HEK293 (cell line): ENCODE results near the gene MAT2A.

ENCODE experiments used
- HOXD13 ChIP-seq: sonication (generic); formaldehyde crosslinking; IDR thresholded peaks from 2 replicates; pipeline ENCODE4 v1.8.0; 2022; ENCODE audit warnings: missing genetic modification reagents, borderline replicate concordance
- SCRT2 ChIP-seq: fragments of 450-650 bp; formaldehyde crosslinking; IDR thresholded peaks from 2 replicates; pipeline ENCODE4 v1.5.1; 2016; ENCODE audit warnings: missing biosample characterization, missing genetic modification characterization
- SP7 ChIP-seq: fragments of 450-650 bp; formaldehyde crosslinking; IDR thresholded peaks from 2 replicates; pipeline ENCODE4 v1.5.1; 2016; ENCODE audit warnings: missing biosample characterization, missing genetic modification characterization
- TCF7L2 ChIP-seq: IDR thresholded peaks from 2 replicates; pipeline ENCODE4 v1.6.1; 2011; ENCODE audit warnings: low read depth, mild to moderate bottlenecking, inconsistent platforms, low read length, moderate library complexity, borderline replicate concordance
- YY1 ChIP-seq: fragments of 450-650 bp; formaldehyde crosslinking; IDR thresholded peaks from 2 replicates; pipeline ENCODE4 v1.5.1; 2018; ENCODE audit warnings: missing biosample characterization, missing genetic modification characterization
- ZBTB48 ChIP-seq: fragments of 450-650 bp; formaldehyde crosslinking; IDR thresholded peaks from 2 replicates; pipeline ENCODE4 v1.5.1; 2016; ENCODE audit warnings: missing biosample characterization, missing genetic modification characterization
- ZBTB7A ChIP-seq: fragments of 450-650 bp; formaldehyde crosslinking; IDR thresholded peaks from 2 replicates; pipeline ENCODE4 v1.5.1; 2016; ENCODE audit warnings: low read depth, missing biosample characterization, missing genetic modification characterization
- ZFP69B ChIP-seq: fragments of 450-650 bp; formaldehyde crosslinking; IDR thresholded peaks from 2 replicates; pipeline ENCODE4 v1.5.1; 2016; ENCODE audit warnings: missing biosample characterization, missing genetic modification characterization
- ZIC2 ChIP-seq: fragments of 450-650 bp; formaldehyde crosslinking; IDR thresholded peaks from 2 replicates; pipeline ENCODE4 v1.5.1; 2016; ENCODE audit warnings: missing biosample characterization, missing genetic modification characterization
- ZNF140 ChIP-seq: fragments of 450-650 bp; formaldehyde crosslinking; IDR thresholded peaks from 2 replicates; pipeline ENCODE4 v1.5.1; 2016; ENCODE audit warnings: missing biosample characterization, missing genetic modification characterization
- ZNF155 ChIP-seq: fragments of 450-650 bp; formaldehyde crosslinking; IDR thresholded peaks from 2 replicates; pipeline ENCODE4 v1.5.1; 2016; ENCODE audit warnings: missing biosample characterization, missing genetic modification characterization
- ZNF16 ChIP-seq: fragments of 450-650 bp; formaldehyde crosslinking; IDR thresholded peaks from 2 replicates; pipeline ENCODE4 v1.5.1; 2016; ENCODE audit warnings: low read depth, missing biosample characterization, missing genetic modification characterization
- ZNF248 ChIP-seq: fragments of 450-650 bp; formaldehyde crosslinking; IDR thresholded peaks from 2 replicates; pipeline ENCODE4 v1.5.1; 2017; ENCODE audit warnings: missing biosample characterization, missing genetic modification characterization
- ZNF266 ChIP-seq: fragments of 450-650 bp; formaldehyde crosslinking; IDR thresholded peaks from 2 replicates; pipeline ENCODE4 v1.5.1; 2016; ENCODE audit warnings: missing biosample characterization, missing genetic modification characterization, low read depth
- ZNF366 ChIP-seq: fragments of 450-650 bp; formaldehyde crosslinking; conservative IDR thresholded peaks from 2 replicates; pipeline ENCODE4 v1.5.1; 2016; ENCODE audit warnings: missing biosample characterization, missing genetic modification characterization
- ZNF433 ChIP-seq: fragments of 450-650 bp; formaldehyde crosslinking; IDR thresholded peaks from 2 replicates; pipeline ENCODE4 v1.5.1; 2016; ENCODE audit warnings: missing biosample characterization, missing genetic modification characterization, low read depth
- ZNF529 ChIP-seq: fragments of 450-650 bp; formaldehyde crosslinking; IDR thresholded peaks from 2 replicates; pipeline ENCODE4 v1.5.1; 2017; ENCODE audit warnings: missing genetic modification characterization, missing biosample characterization; ENCODE audit not compliant: insufficient replicate concordance
- ZNF530 ChIP-seq: fragments of 450-650 bp; formaldehyde crosslinking; IDR thresholded peaks from 2 replicates; pipeline ENCODE4 v1.5.1; 2016; ENCODE audit warnings: low read depth, missing biosample characterization, missing genetic modification characterization
- ZNF549 ChIP-seq: fragments of 450-650 bp; IDR thresholded peaks from 2 replicates; pipeline ENCODE4 v1.5.1; 2018; ENCODE audit warnings: missing biosample characterization, missing genetic modification characterization, mild to moderate bottlenecking, inconsistent platforms, moderate library complexity
- ZNF555 ChIP-seq: fragments of 450-650 bp; formaldehyde crosslinking; conservative IDR thresholded peaks from 2 replicates; pipeline ENCODE4 v1.5.1; 2017; ENCODE audit warnings: missing biosample characterization, mild to moderate bottlenecking, missing genetic modification characterization, inconsistent platforms
- ZNF560 ChIP-seq: fragments of 450-650 bp; formaldehyde crosslinking; IDR thresholded peaks from 2 replicates; pipeline ENCODE4 v1.5.1; 2017; ENCODE audit warnings: missing biosample characterization, missing genetic modification characterization, borderline replicate concordance
- ZNF571 ChIP-seq: fragments of 450-650 bp; formaldehyde crosslinking; IDR thresholded peaks from 2 replicates; pipeline ENCODE4 v1.5.0; 2017; ENCODE audit warnings: missing biosample characterization, missing genetic modification characterization
- ZNF626 ChIP-seq: fragments of 450-650 bp; sonication (Bioruptor Pico); formaldehyde crosslinking; IDR thresholded peaks from 2 replicates; pipeline ENCODE4 v1.5.1; 2018; ENCODE audit warnings: missing biosample characterization, missing genetic modification characterization, inconsistent platforms
- ZNF664 ChIP-seq: fragments of 450-650 bp; formaldehyde crosslinking; IDR thresholded peaks from 2 replicates; pipeline ENCODE4 v1.5.1; 2016; ENCODE audit warnings: missing biosample characterization, missing genetic modification characterization
- ZNF677 ChIP-seq: fragments of 450-650 bp; IDR thresholded peaks from 2 replicates; pipeline ENCODE4 v1.5.0; 2018; ENCODE audit warnings: missing biosample characterization, mild to moderate bottlenecking, missing genetic modification characterization, moderate library complexity
- ZNF768 ChIP-seq: fragments of 450-650 bp; formaldehyde crosslinking; IDR thresholded peaks from 2 replicates; pipeline ENCODE4 v1.5.1; 2018; ENCODE audit warnings: missing biosample characterization, mild to moderate bottlenecking, missing genetic modification characterization
- ZNF792 ChIP-seq: fragments of 450-650 bp; formaldehyde crosslinking; IDR thresholded peaks from 2 replicates; pipeline ENCODE4 v1.5.1; 2016; ENCODE audit warnings: missing biosample characterization, missing genetic modification characterization
- ZNF830 ChIP-seq: fragments of 450-650 bp; IDR thresholded peaks from 2 replicates; pipeline ENCODE4 v1.5.0; 2018; ENCODE audit warnings: missing biosample characterization, missing genetic modification characterization, low read depth, mild to moderate bottlenecking, moderate library complexity
- ZNF843 ChIP-seq: fragments of 450-650 bp; formaldehyde crosslinking; IDR thresholded peaks from 2 replicates; pipeline ENCODE4 v1.5.1; 2016; ENCODE audit warnings: missing biosample characterization, missing genetic modification characterization
- ZSCAN30 ChIP-seq: fragments of 450-650 bp; IDR thresholded peaks from 2 replicates; pipeline ENCODE4 v1.5.1; 2018; ENCODE audit warnings: missing biosample characterization, mild to moderate bottlenecking, missing genetic modification characterization, moderate library complexity
- TF ChIP-seq, protein P1 (sequence below): IDR thresholded peaks from 2 replicates; pipeline ENCODE4 v1.6.1; 2011; ENCODE audit warnings: mild to moderate bottlenecking, low read depth, low read length, borderline replicate concordance
- TF ChIP-seq, protein P2 (sequence below): fragments of 450-650 bp; IDR thresholded peaks from 2 replicates; pipeline ENCODE4 v1.5.1; 2018; ENCODE audit warnings: missing biosample characterization, mild to moderate bottlenecking, missing genetic modification characterization
- TF ChIP-seq, protein P3 (sequence below): fragments of 450-650 bp; formaldehyde crosslinking; IDR thresholded peaks from 2 replicates; pipeline ENCODE4 v1.5.1; 2016; ENCODE audit warnings: missing biosample characterization, missing genetic modification characterization
- TF ChIP-seq, protein P4 (sequence below): fragments of 450-650 bp; formaldehyde crosslinking; IDR thresholded peaks from 2 replicates; pipeline ENCODE4 v1.5.1; 2016; ENCODE audit warnings: missing biosample characterization, missing genetic modification characterization

MAT2A gene

DNA sequence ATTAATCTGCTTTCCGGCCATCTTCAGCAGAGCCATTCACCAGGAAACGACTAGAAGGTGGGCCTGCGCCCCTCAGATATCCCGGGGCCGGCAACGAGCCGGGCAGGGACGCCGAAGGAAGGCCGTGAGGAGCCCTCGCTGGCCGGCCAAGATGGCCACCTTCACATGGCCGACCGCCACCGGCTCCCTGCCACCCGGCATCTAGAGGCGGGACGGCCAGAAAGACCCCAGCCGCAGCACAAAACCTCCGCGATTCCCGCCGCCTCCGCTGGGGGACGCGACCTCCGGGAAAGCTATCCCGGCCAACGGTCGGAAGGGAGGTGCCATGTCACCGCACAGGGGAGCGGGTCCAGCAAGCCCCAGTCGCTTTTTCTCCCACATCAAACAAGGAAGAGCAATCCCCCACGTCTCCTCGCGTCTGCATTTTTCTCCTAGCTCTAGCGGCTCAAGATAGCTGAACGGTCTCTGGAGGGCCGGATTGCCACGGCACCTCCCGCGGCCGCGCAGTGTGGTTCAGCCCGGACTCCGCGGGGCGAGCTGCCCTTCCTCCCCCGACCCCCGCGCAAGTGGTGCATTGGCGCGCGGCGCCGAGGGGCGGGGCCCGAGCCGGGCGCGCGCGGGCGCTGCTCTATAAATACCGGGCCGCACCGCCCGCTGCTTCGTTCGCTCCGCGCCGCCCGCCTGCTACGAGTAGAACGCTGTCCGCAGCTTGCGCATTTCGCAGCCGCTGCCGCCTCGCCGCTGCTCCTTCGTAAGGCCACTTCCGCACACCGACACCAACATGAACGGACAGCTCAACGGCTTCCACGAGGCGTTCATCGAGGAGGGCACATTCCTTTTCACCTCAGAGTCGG, at the start of gene MAT2A (continued):
- TF ChIP-seq HOXD13 (CRISPR knock-in tag) (0 out of 2 replicates have a peak, but pooled peaks have one; percentile 32), ZNF155 (tag by site-specific recombination) (no peak), ZNF248 (tag by site-specific recombination) (no peak), ZNF16 (tag by site-specific recombination) (no peak), ZNF549 (tag by site-specific recombination) (no peak), ZNF530 (tag by site-specific recombination) (no peak), ZNF830 (tag by site-specific recombination) (no peak), SP7 (tag by site-specific recombination) (peak; percentile 87), ZNF366 (tag by site-specific recombination) (0 out of 2 replicates have a peak, but pooled peaks have one; percentile 19), ZSCAN30 (tag by site-specific recombination) (no peak; the same call in 1 of the 2 replicates), ZNF555 (tag by site-specific recombination) (no peak), ZNF571 (tag by site-specific recombination) (no peak), TCF7L2 (no peak), ZNF529 (tag by site-specific recombination) (no peak), ZNF768 (tag by site-specific recombination) (no peak), ZNF626 (tag by site-specific recombination) (no peak), ZNF677 (tag by site-specific recombination) (no peak), ZIC2 (tag by site-specific recombination) (no peak; the same call in none of the 2 replicates), YY1 (peak; percentile 88), ZNF140 (no peak), ZFP69B (peak; percentile 45), SCRT2 (no peak), ZBTB7A (tag by site-specific recombination) (no peak), ZNF843 (0 out of 2 replicates have a peak, but pooled peaks have one; percentile 28), ZNF560 (tag by site-specific recombination) (no peak), ZNF664 (tag by site-specific recombination) (no peak), ZNF792 (tag by site-specific recombination) (no peak), ZBTB48 (peak; percentile 59), ZNF266 (tag by site-specific recombination) (no peak), ZNF433 (no peak)
- TF ChIP-seq, protein P1, sequence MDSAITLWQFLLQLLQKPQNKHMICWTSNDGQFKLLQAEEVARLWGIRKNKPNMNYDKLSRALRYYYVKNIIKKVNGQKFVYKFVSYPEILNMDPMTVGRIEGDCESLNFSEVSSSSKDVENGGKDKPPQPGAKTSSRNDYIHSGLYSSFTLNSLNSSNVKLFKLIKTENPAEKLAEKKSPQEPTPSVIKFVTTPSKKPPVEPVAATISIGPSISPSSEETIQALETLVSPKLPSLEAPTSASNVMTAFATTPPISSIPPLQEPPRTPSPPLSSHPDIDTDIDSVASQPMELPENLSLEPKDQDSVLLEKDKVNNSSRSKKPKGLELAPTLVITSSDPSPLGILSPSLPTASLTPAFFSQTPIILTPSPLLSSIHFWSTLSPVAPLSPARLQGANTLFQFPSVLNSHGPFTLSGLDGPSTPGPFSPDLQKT = no peak
- TF ChIP-seq, protein P2, sequence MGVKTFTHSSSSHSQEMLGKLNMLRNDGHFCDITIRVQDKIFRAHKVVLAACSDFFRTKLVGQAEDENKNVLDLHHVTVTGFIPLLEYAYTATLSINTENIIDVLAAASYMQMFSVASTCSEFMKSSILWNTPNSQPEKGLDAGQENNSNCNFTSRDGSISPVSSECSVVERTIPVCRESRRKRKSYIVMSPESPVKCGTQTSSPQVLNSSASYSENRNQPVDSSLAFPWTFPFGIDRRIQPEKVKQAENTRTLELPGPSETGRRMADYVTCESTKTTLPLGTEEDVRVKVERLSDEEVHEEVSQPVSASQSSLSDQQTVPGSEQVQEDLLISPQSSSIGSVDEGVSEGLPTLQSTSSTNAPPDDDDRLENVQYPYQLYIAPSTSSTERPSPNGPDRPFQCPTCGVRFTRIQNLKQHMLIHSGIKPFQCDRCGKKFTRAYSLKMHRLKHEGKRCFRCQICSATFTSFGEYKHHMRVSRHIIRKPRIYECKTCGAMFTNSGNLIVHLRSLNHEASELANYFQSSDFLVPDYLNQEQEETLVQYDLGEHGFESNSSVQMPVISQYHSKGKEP (tag by site-specific recombination) = peak; percentile 37; the same call in 1 of the 2 replicates
- TF ChIP-seq, protein P3, sequence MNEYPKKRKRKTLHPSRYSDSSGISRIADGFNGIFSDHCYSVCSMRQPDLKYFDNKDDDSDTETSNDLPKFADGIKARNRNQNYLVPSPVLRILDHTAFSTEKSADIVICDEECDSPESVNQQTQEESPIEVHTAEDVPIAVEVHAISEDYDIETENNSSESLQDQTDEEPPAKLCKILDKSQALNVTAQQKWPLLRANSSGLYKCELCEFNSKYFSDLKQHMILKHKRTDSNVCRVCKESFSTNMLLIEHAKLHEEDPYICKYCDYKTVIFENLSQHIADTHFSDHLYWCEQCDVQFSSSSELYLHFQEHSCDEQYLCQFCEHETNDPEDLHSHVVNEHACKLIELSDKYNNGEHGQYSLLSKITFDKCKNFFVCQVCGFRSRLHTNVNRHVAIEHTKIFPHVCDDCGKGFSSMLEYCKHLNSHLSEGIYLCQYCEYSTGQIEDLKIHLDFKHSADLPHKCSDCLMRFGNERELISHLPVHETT (tag by site-specific recombination) = peak; percentile 14; the same call in 1 of the 2 replicates
- TF ChIP-seq, protein P4, sequence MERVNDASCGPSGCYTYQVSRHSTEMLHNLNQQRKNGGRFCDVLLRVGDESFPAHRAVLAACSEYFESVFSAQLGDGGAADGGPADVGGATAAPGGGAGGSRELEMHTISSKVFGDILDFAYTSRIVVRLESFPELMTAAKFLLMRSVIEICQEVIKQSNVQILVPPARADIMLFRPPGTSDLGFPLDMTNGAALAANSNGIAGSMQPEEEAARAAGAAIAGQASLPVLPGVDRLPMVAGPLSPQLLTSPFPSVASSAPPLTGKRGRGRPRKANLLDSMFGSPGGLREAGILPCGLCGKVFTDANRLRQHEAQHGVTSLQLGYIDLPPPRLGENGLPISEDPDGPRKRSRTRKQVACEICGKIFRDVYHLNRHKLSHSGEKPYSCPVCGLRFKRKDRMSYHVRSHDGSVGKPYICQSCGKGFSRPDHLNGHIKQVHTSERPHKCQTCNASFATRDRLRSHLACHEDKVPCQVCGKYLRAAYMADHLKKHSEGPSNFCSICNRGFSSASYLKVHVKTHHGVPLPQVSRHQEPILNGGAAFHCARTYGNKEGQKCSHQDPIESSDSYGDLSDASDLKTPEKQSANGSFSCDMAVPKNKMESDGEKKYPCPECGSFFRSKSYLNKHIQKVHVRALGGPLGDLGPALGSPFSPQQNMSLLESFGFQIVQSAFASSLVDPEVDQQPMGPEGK (tag by site-specific recombination) = peak; percentile 95
